Gastrocnemius medialis (tissue), 4 donors: Measurements from ENCODE around the gene SMOC2. TPM values are rescaled to one million over a fixed set of nuclear protein-coding genes. Genes with fewer than 3 reads are reported as not detected.

ENCODE experiments used
- ATAC-seq, 2 donors: fragments of 150-250 bp; one replicate each; pipeline ENCODE4 v1.9.1; 2016
- DNase-seq, 2 donors: peaks; one replicate each; pipeline ENCODE4 v3.0.0-alpha.2; 2019
- H3K27ac ChIP-seq, 4 donors: fragments of 200-600 bp; sonication (generic); 1 replicate in 1 of 4; 2 replicates in 3 of 4; pipeline ENCODE4 v1.5.1; 2016 to 2018; ENCODE audit warnings: mild to moderate bottlenecking in 2 of 4, moderate library complexity in 1 of 4
- H3K27me3 ChIP-seq, 3 donors: fragments of 200-600 bp; sonication (generic) in 2 of 3; 1 replicate in 1 of 3; 2 replicates in 2 of 3; pipeline versions ENCODE4 v1.5.1 to v1.6.0; 2016 to 2019; ENCODE audit warnings: mild to moderate bottlenecking in 1 of 3, moderate library complexity in 1 of 3
- H3K36me3 ChIP-seq, 2 donors: fragments of 200-600 bp; sonication (generic) in 1 of 2; one replicate each; pipeline ENCODE4 v1.5.1; 2017 to 2018
- H3K4me1 ChIP-seq, 2 donors: fragments of 200-600 bp; sonication (generic) in 1 of 2; one replicate each; pipeline ENCODE4 v1.5.1; 2016 to 2017; ENCODE audit warnings: mild to moderate bottlenecking in 2 of 2
- H3K4me3 ChIP-seq, 4 donors: fragments of 200-600 bp; sonication (generic) in 3 of 4; 1 replicate in 1 of 4; 2 replicates in 3 of 4; pipeline ENCODE4 v1.5.1; 2016 to 2019; ENCODE audit warnings: mild to moderate bottlenecking in 2 of 4
- H3K9me3 ChIP-seq, 3 donors: fragments of 200-600 bp; sonication (generic) in 2 of 3; 1 replicate in 1 of 3; 2 replicates in 2 of 3; pipeline ENCODE4 v1.5.1; 2016 to 2019
- POLR2A ChIP-seq, 2 donors: fragments of 450-650 bp; IDR thresholded peaks; one replicate each; pipeline ENCODE4 v1.6.1; 2017; ENCODE audit warnings: antibody characterized with exemption in 2 of 2, mild to moderate bottlenecking in 2 of 2, moderate library complexity in 2 of 2
- in situ Hi-C, 4 donors: fragments of 200-750 bp; cut with MboI; loops; one replicate each; pipeline versions ENCODE4 v1.15.0 to v1.8.0; 2017; ENCODE audit warnings: low sequenced_read_pairs in 4 of 4
- intact Hi-C: fragments of 100-400 bp; cut with DNase I; formaldehyde crosslinking; loops from one replicate; pipeline ENCODE4 v1.15.1; 2023; ENCODE audit warnings: low total_unique reads
- total RNA-seq, 4 donors: library from RNA; depleted of rRNA; stranded (reverse); fragments of >200 nt; gene quantifications; one replicate each; pipeline versions ENCODE4 v1.1.0 to v1.2.3, GENCODE V29; 2016
- TF ChIP-seq, protein P1 (sequence below), 5 experiments: fragments of 450-650 bp in 3 of 5; fragments of 200-600 bp in 2 of 5; sonication (generic) in 2 of 5; IDR thresholded peaks in 4 of 5; conservative IDR thresholded peaks in 1 of 5; 1 replicate in 4 of 5; 2 replicates in 1 of 5; pipeline ENCODE4 v1.5.1; 2016 to 2019; ENCODE audit warnings: antibody characterized with exemption in 5 of 5, mild to moderate bottlenecking in 3 of 5, moderate library complexity in 3 of 5

Gene SMOC2, protein sequence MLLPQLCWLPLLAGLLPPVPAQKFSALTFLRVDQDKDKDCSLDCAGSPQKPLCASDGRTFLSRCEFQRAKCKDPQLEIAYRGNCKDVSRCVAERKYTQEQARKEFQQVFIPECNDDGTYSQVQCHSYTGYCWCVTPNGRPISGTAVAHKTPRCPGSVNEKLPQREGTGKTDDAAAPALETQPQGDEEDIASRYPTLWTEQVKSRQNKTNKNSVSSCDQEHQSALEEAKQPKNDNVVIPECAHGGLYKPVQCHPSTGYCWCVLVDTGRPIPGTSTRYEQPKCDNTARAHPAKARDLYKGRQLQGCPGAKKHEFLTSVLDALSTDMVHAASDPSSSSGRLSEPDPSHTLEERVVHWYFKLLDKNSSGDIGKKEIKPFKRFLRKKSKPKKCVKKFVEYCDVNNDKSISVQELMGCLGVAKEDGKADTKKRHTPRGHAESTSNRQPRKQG
- total RNA-seq, result 10 to 100 TPM in 3 of 4 donors, 1 to 10 TPM in 1; 7.2 to 34.4 (median 16.5) TPM

DNA sequence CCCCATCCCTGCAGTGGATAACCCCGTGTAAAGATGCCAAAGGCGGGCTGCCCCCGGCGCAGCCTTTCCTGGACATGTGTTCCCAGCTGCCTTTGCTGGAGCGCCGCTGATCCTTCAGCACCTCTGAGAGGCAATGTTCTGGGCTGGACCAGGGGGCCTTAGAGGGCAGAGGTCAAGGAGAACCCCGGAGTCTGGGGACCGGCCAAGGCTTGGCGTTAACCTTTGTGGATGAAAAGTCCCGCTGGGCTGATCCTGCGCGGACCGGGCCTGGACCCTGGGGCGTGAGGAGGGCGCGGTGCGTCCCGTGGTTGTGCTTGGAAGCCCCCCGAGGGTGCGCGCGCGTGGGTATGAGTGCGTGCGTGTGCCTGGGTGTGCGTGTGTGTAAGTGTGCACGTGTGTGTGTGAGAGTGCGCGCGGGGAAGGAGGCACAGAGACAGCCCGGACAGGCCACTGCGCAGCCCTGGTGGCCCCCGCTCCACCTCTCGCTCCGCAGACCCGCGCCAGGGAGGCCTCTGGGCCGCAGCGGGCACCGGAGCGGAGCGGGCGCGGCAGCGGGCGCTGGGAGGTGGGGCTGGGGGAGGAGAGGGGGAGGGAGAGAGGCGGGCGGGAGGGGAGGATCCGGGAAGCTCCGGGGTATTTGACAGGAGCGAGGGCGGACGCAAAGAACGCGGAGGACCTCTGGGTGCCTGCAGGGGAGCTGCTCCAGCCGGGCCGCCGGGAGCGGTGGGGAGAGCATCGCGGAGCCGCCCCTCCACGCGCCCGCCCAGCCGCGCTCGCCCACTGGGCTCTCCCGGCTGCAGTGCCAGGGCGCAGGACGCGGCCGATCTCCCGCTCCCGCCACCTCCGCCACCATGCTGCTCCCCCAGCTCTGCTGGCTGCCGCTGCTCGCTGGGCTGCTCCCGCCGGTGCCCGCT lies at the start of gene SMOC2:
Gene SMOC2, plus strand, starts transcription at position 665 of the 914 bp plus-strand sequence. Its CDS starts 187 bp downstream, at position 852.
- Histone ChIP-seq H3K27ac (peak within 1 kb of the TSS in 3 of 4 donors; percentile 13 to 45 (median 20)), H3K27me3 (peaks cover 22 to 36% (median 24%) of the 10 kb centered on the region in 3 donors), H3K36me3 (no peaks in the 10 kb centered on the region), H3K9me3 (no peaks in the 10 kb centered on the region), H3K4me1 (no peaks in the 10 kb centered on the region), H3K4me3 (peak within 1 kb of the TSS; percentile 34 to 56 (median 46))
- in situ Hi-C loops, result no loop called here
- peak in 1 of 2 donors; percentile 13 for TF ChIP-seq POLR2A (IDR thresholded peaks at IDR 0.05)
- TF ChIP-seq, protein P1, sequence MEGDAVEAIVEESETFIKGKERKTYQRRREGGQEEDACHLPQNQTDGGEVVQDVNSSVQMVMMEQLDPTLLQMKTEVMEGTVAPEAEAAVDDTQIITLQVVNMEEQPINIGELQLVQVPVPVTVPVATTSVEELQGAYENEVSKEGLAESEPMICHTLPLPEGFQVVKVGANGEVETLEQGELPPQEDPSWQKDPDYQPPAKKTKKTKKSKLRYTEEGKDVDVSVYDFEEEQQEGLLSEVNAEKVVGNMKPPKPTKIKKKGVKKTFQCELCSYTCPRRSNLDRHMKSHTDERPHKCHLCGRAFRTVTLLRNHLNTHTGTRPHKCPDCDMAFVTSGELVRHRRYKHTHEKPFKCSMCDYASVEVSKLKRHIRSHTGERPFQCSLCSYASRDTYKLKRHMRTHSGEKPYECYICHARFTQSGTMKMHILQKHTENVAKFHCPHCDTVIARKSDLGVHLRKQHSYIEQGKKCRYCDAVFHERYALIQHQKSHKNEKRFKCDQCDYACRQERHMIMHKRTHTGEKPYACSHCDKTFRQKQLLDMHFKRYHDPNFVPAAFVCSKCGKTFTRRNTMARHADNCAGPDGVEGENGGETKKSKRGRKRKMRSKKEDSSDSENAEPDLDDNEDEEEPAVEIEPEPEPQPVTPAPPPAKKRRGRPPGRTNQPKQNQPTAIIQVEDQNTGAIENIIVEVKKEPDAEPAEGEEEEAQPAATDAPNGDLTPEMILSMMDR (IDR thresholded peaks at IDR 0.05 in 4 of 5, conservative IDR thresholded peaks at IDR 0.05 in 1 of 5), result no peak
- DNase-seq (peak in 1 of 2 donors; percentile 35), ATAC-seq (peak; percentile 44 to 45)
- intact Hi-C loops, result no loop called here

DNA sequence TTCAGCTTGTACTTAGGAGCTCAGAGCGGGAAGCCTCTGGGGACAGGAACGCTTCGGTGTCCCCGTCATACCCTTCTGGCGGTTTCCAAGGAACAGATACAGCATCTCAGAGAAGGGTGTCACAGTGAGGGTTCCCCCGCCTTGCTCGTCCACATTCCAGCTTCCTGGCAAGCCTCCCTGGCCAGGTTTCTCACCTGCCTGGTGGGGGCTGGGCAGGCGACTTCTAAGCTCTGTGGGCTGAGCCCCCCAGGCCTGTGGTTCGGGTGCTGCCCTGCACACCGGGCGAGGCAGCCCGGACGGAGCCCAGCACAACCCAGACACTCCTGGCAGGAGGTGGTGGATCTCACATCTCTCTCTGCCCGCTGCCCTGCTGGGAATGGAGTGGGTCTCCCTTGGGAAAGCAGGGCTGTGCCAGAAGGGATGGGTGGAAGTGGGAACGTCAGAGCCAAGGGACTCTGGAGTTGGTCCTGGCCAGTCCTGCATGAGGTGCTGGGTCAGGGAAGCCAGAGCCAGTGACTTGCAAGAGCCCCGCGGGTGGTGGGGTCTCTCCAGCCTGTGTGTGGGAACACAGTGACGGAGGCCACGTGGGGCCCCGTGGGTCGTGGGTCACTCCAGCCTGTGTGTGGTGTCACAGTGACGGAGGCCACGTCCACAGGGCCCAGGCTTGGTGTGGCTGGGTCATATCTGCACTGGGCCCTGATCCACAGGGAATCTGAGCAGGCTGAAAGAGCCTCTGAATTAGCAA lies 47.7 kb upstream of the SMOC2 start:
- TF ChIP-seq, protein P1 (IDR thresholded peaks at IDR 0.05 in 4 of 5, conservative IDR thresholded peaks at IDR 0.05 in 1 of 5), result no peak
- no peak for TF ChIP-seq POLR2A (IDR thresholded peaks at IDR 0.05)
- DNase-seq, result no peak

GRCh38 chr6:168394606-168395005 lies 46.4 kb upstream of the SMOC2 start:
- in situ Hi-C loops, result no loop called here
- Histone ChIP-seq H3K4me1 (no peaks in the 10 kb centered on the region), H3K4me3 (no peak overlapping the region), H3K27ac (no peak overlapping the region), H3K27me3 (no peaks in the 10 kb centered on the region), H3K36me3 (no peaks in the 10 kb centered on the region), H3K9me3 (no peaks in the 10 kb centered on the region)
- DNase-seq (peak in 1 of 2 donors; percentile 44), ATAC-seq (peak in 1 of 2 donors; percentile 27)
- intact Hi-C loops, result no loop called here
- no peak for TF ChIP-seq POLR2A (IDR thresholded peaks at IDR 0.05)
- TF ChIP-seq, protein P1 (IDR thresholded peaks at IDR 0.05 in 4 of 5, conservative IDR thresholded peaks at IDR 0.05 in 1 of 5), result no peak

More for the DNA sequence above, 47.7 kb upstream of the SMOC2 start:
- Histone ChIP-seq H3K4me3 (no peak overlapping the region), H3K9me3 (no peaks in the 10 kb centered on the region), H3K27me3 (no peaks in the 10 kb centered on the region), H3K4me1 (no peaks in the 10 kb centered on the region), H3K36me3 (no peaks in the 10 kb centered on the region), H3K27ac (no peak overlapping the region)
- in situ Hi-C loops, result no loop called here
- ATAC-seq, result no peak
- intact Hi-C loops, result no loop called here

DNA sequence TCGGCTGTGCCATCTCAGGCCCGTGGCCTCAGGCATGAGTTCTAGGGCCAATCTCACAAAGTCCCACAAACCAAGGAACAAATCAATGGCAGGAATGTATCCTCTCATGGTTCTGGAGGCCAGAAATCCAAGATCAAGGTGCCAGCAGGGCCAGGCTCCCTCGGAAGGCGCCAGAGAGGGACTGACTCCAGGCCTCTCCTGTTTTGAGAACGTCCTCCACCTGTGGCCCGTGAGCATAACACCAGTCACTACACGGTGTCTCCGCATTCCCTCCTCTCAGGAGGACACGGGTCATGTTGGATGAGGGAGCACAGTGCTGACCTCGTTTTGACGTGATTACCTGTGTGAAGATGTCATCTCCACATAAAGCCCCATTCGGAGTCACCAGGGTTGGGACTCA lies 45.0 kb upstream of the SMOC2 start:
- Histone ChIP-seq H3K36me3 (no peaks in the 10 kb centered on the region), H3K9me3 (no peaks in the 10 kb centered on the region), H3K4me1 (no peaks in the 10 kb centered on the region), H3K4me3 (no peak overlapping the region), H3K27me3 (no peaks in the 10 kb centered on the region), H3K27ac (no peak overlapping the region)
- in situ Hi-C loops (no loop called here), intact Hi-C loops (no loop called here)
- DNase-seq, result no peak
- TF ChIP-seq POLR2A (IDR thresholded peaks at IDR 0.05), result no peak
- TF ChIP-seq, protein P1 (IDR thresholded peaks at IDR 0.05 in 4 of 5, conservative IDR thresholded peaks at IDR 0.05 in 1 of 5), result no peak
- no peak for ATAC-seq
